Inferior parietal cortex (tissue), 1 donor: Measurements from ENCODE around the gene NID2.

Source experiments
- DNase-seq: peaks from one replicate; pipeline ENCODE4 v3.0.0-alpha.2; 2016; ENCODE audit errors: extremely low spot score

The NID2 gene

GRCh38 chr14:51959928-51960327 is 108.9 kb downstream of the NID2 start:
- DNase-seq = no peak

- no peak for DNase-seq
Observed at GRCh38 chr14:51957950-51958349, 110.9 kb downstream of the NID2 start.
